H9 (cell line): ENCODE measurements around the gene KCTD16. TPM values are rescaled to one million over a fixed set of nuclear protein-coding genes. Genes with fewer than 3 reads are reported as not detected.

Source experiments
- DNase-seq: peaks from one replicate; pipeline ENCODE4 v3.0.0-alpha.2; 2017
- H2AFZ ChIP-seq: one replicate; pipeline ENCODE4 v1.6.1; 2013; ENCODE audit warnings: mild to moderate bottlenecking, low read length, control low read depth, moderate library complexity
- H2AK5ac ChIP-seq: 2 replicates; pipeline ENCODE4 v1.6.1; 2013; ENCODE audit warnings: low read length, control low read depth, mixed read lengths; ENCODE audit not compliant: insufficient read length
- H2BK120ac ChIP-seq: one replicate; pipeline ENCODE4 v1.6.1; 2013; ENCODE audit warnings: low read depth, mild to moderate bottlenecking, low read length, control low read depth, inconsistent platforms; ENCODE audit not compliant: poor library complexity, severe bottlenecking
- H2BK12ac ChIP-seq: 2 replicates; pipeline ENCODE4 v1.6.1; 2013; ENCODE audit warnings: low read length, control low read depth, mixed read lengths, low read depth; ENCODE audit not compliant: insufficient read length
- H2BK15ac ChIP-seq: 2 replicates; pipeline ENCODE4 v1.6.1; 2013; ENCODE audit warnings: low read depth, low read length, control low read depth
- H2BK20ac ChIP-seq: one replicate; pipeline ENCODE4 v1.6.1; 2013; ENCODE audit warnings: low read depth, mild to moderate bottlenecking, low read length, control low read depth, inconsistent platforms; ENCODE audit not compliant: poor library complexity, severe bottlenecking
- H2BK5ac ChIP-seq: 2 replicates; pipeline ENCODE4 v1.6.1; 2013; ENCODE audit warnings: low read length, control low read depth, mixed read lengths; ENCODE audit not compliant: insufficient read length
- H3K14ac ChIP-seq: 2 replicates; pipeline ENCODE4 v1.6.1; 2013; ENCODE audit warnings: low read length, control low read depth; ENCODE audit not compliant: insufficient read depth
- H3K18ac ChIP-seq: 2 replicates; pipeline ENCODE4 v1.6.1; 2013; ENCODE audit warnings: low read depth, mild to moderate bottlenecking, mixed read lengths, low read length, control low read depth; ENCODE audit not compliant: insufficient read length
- H3K23ac ChIP-seq: 2 replicates; pipeline ENCODE4 v1.6.1; 2013; ENCODE audit warnings: low read length, control low read depth, mixed read lengths, low read depth; ENCODE audit not compliant: insufficient read length
- H3K23me2 ChIP-seq: 2 replicates; pipeline ENCODE4 v1.6.1; 2013; ENCODE audit warnings: low read depth, mild to moderate bottlenecking, mixed read lengths, low read length, control low read depth; ENCODE audit not compliant: insufficient read length, poor library complexity, severe bottlenecking
- H3K27ac ChIP-seq: 2 replicates; pipeline ENCODE4 v1.5.1; 2013; ENCODE audit warnings: low read length, control low read depth, mixed read lengths, low read depth; ENCODE audit not compliant: insufficient read length
- H3K27me3 ChIP-seq: 2 replicates; pipeline ENCODE4 v1.6.1; 2013; ENCODE audit warnings: low read length, control low read depth, inconsistent platforms; ENCODE audit not compliant: insufficient read depth
- H3K4ac ChIP-seq: 2 replicates; pipeline ENCODE4 v1.6.1; 2013; ENCODE audit warnings: low read depth, mild to moderate bottlenecking, control low read depth, inconsistent platforms, low read length, moderate library complexity
- H3K4me1 ChIP-seq: 2 replicates; pipeline ENCODE4 v1.6.1; 2013; ENCODE audit warnings: low read length, control low read depth, inconsistent platforms; ENCODE audit not compliant: insufficient read depth
- H3K4me2 ChIP-seq: 2 replicates; pipeline ENCODE4 v1.6.1; 2013; ENCODE audit warnings: low read length, control low read depth, mixed read lengths; ENCODE audit not compliant: insufficient read length, insufficient read depth
- H3K56ac ChIP-seq: 2 replicates; pipeline ENCODE4 v1.6.1; 2013; ENCODE audit warnings: low read depth, mild to moderate bottlenecking, mixed read lengths, low read length, control low read depth; ENCODE audit not compliant: insufficient read length
- H3K79me1 ChIP-seq: 2 replicates; pipeline ENCODE4 v1.6.1; 2013; ENCODE audit warnings: low read depth, mild to moderate bottlenecking, moderate library complexity, low read length, control low read depth, inconsistent platforms; ENCODE audit not compliant: insufficient read depth, poor library complexity, severe bottlenecking
- H3K79me2 ChIP-seq: 2 replicates; pipeline ENCODE4 v1.6.1; 2013; ENCODE audit warnings: low read length, control low read depth, inconsistent platforms; ENCODE audit not compliant: insufficient read depth
- H3K9ac ChIP-seq: 2 replicates; pipeline ENCODE4 v1.6.1; 2013; ENCODE audit warnings: low read length, control low read depth, mixed read lengths; ENCODE audit not compliant: insufficient read length; ENCODE audit errors: extremely low read depth
- H3K9me3 ChIP-seq: one replicate; pipeline ENCODE4 v1.6.1; 2013; ENCODE audit warnings: low read depth, low read length, inconsistent platforms; ENCODE audit not compliant: control insufficient read depth
- H3T11ph ChIP-seq: one replicate; pipeline ENCODE4 v1.6.1; 2013; ENCODE audit warnings: mild to moderate bottlenecking, low read length, control low read depth, inconsistent platforms
- H4K20me1 ChIP-seq: one replicate; pipeline ENCODE4 v1.6.1; 2013; ENCODE audit not compliant: control insufficient read depth, insufficient read length, insufficient read depth
- H4K5ac ChIP-seq: 2 replicates; pipeline ENCODE4 v1.6.1; 2013; ENCODE audit warnings: low read depth, mild to moderate bottlenecking, mixed read lengths, low read length, control low read depth; ENCODE audit not compliant: insufficient read length
- H4K8ac ChIP-seq: replicated peaks from 2 replicates; pipeline ENCODE4 v1.6.1; 2013; ENCODE audit warnings: low read length, control low read depth, mixed read lengths, low read depth; ENCODE audit not compliant: insufficient read length
- H4K91ac ChIP-seq: 2 replicates; pipeline ENCODE4 v1.6.1; 2013; ENCODE audit warnings: low read depth, mild to moderate bottlenecking, moderate library complexity, mixed read lengths, low read length, control low read depth; ENCODE audit not compliant: insufficient read length
- H3K27ac Mint-ChIP-seq, 3 experiments: 2 replicates in 2 of 3; 3 replicates in 1 of 3; pipeline ENCODE4 v1.8.0; 2020 to 2021; ENCODE audit warnings: mixed read lengths in 3 of 3, mild to moderate bottlenecking in 1 of 3, moderate library complexity in 1 of 3
- H3K27me3 Mint-ChIP-seq: 2 replicates; pipeline ENCODE4 v1.8.0; 2021; ENCODE audit warnings: low read depth, mild to moderate bottlenecking, moderate library complexity, mixed read lengths
- H3K36me3 Mint-ChIP-seq, 3 experiments: 2 replicates in 2 of 3; 3 replicates in 1 of 3; pipeline ENCODE4 v1.8.0; 2020 to 2021; ENCODE audit warnings: low read depth in 3 of 3, mixed read lengths in 3 of 3; ENCODE audit not compliant: insufficient read depth in 1 of 3
- H3K4me1 Mint-ChIP-seq, 2 experiments: 2 replicates each; pipeline ENCODE4 v1.8.0; 2020; ENCODE audit warnings: mixed read lengths in 2 of 2
- H3K4me3 Mint-ChIP-seq, 2 experiments: 2 replicates in 1 of 2; 3 replicates in 1 of 2; pipeline ENCODE4 v1.8.0; 2020 to 2021; ENCODE audit warnings: mild to moderate bottlenecking in 2 of 2, mixed read lengths in 2 of 2, moderate library complexity in 1 of 2
- H3K9me3 Mint-ChIP-seq, 2 experiments: 2 replicates in 1 of 2; 3 replicates in 1 of 2; pipeline ENCODE4 v1.8.0; 2020; ENCODE audit warnings: mild to moderate bottlenecking in 2 of 2, mixed read lengths in 2 of 2, moderate library complexity in 1 of 2
- CTCF ChIP-seq: fragments of 200-600 bp; sonication (generic); conservative IDR thresholded peaks from 3 replicates; pipeline ENCODE4 v1.8.0; 2021; ENCODE audit warnings: antibody characterized with exemption, mild to moderate bottlenecking
- total RNA-seq: library from RNA; stranded (reverse); gene quantifications from 2 replicates; pipeline ENCODE4 v1.2.1, GENCODE V29; 2021

The KCTD16 gene
- total RNA-seq, 1 experiment from 2014 or later: 0.09 TPM

GRCh38 chr5:144478565-144478964 lies 307.9 kb downstream of the KCTD16 start:
- no peaks in the 10 kb centered on the region for H3K36me3 Mint-ChIP-seq
- no peak overlapping the region for H4K8ac ChIP-seq
- no peaks in the 10 kb centered on the region for H3K9me3 Mint-ChIP-seq
- H2BK5ac ChIP-seq: no peak overlapping the region
- no peak overlapping the region for H2BK12ac ChIP-seq
- no peak overlapping the region for H2AFZ ChIP-seq
- no peak overlapping the region for H3K4me3 Mint-ChIP-seq
- no peak overlapping the region for H3K9ac ChIP-seq
- H3K18ac ChIP-seq: no peak overlapping the region
- H4K91ac ChIP-seq: no peak overlapping the region
- no peaks in the 10 kb centered on the region for H3K27me3 Mint-ChIP-seq
- H3K56ac ChIP-seq: no peak overlapping the region
- no peak overlapping the region for H3K27ac ChIP-seq
- H3K23me2 ChIP-seq: no peaks in the 10 kb centered on the region
- no peaks in the 10 kb centered on the region for H3K9me3 ChIP-seq
- no peak overlapping the region for H4K5ac ChIP-seq
- no peak for TF ChIP-seq CTCF
- H2BK120ac ChIP-seq: no peak overlapping the region
- H3K27ac Mint-ChIP-seq: no peak overlapping the region
- no peak overlapping the region for H3K4me2 ChIP-seq
- H3K4me1 Mint-ChIP-seq: peaks cover 3 to 10% of the 10 kb centered on the region in 2 experiments
- H3K79me1 ChIP-seq: no peaks in the 10 kb centered on the region
- H2BK15ac ChIP-seq: no peak overlapping the region
- no peaks in the 10 kb centered on the region for H3K79me2 ChIP-seq
- DNase-seq: no peak
- H3K4ac ChIP-seq: no peak overlapping the region
- no peak overlapping the region for H3K23ac ChIP-seq
- H3T11ph ChIP-seq: no peak overlapping the region
- no peak overlapping the region for H3K14ac ChIP-seq
- no peaks in the 10 kb centered on the region for H3K4me1 ChIP-seq
- H3K27me3 ChIP-seq: no peaks in the 10 kb centered on the region
- no peak overlapping the region for H2AK5ac ChIP-seq
- no peaks in the 10 kb centered on the region for H4K20me1 ChIP-seq
- H2BK20ac ChIP-seq: no peak overlapping the region
